NB4 (cell line): ENCODE results near the gene CIB4.
"Not testable (repeated sequence)": the region's sequence is repeated elsewhere in the genome, so short reads cannot be mapped to it uniquely, and the experiment has no call there.

Experiments
- MYC ChIP-seq: IDR thresholded peaks from 2 replicates; pipeline ENCODE4 v1.6.1; 2011; ENCODE audit warnings: low read depth, low read length
- POLR2A ChIP-seq: IDR thresholded peaks from 2 replicates; pipeline ENCODE4 v1.6.1; 2011; ENCODE audit warnings: mild to moderate bottlenecking; ENCODE audit not compliant: insufficient read length; ENCODE audit errors: extremely low read depth
- TF ChIP-seq, protein P1 (sequence below): IDR thresholded peaks from one replicate; pipeline ENCODE4 v1.5.1; 2012; ENCODE audit warnings: low read depth, low read length
- TF ChIP-seq, protein P2 (sequence below): IDR thresholded peaks from 2 replicates; pipeline ENCODE4 v1.6.1; 2011; ENCODE audit warnings: low read depth, low read length

DNA sequence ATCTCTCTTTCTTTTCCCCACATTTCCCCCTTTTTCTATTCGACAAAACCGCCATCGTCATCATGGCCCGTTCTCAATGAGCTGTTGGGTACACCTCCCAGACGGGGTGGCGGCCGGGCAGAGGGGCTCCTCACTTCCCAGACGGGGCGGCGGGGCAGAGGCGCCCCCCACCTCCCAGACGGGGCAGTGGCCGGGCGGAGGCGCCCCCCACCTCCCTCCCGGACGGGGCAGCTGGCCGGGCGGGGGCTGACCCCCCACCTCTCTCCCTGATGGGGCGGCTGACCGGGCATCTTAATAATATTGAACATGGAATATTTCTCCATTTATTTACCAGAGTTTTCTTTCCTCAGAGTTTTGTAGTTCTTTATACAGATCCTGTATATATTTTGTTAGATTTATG, 24.1 kb upstream of the CIB4 start:
- TF ChIP-seq, protein P1, sequence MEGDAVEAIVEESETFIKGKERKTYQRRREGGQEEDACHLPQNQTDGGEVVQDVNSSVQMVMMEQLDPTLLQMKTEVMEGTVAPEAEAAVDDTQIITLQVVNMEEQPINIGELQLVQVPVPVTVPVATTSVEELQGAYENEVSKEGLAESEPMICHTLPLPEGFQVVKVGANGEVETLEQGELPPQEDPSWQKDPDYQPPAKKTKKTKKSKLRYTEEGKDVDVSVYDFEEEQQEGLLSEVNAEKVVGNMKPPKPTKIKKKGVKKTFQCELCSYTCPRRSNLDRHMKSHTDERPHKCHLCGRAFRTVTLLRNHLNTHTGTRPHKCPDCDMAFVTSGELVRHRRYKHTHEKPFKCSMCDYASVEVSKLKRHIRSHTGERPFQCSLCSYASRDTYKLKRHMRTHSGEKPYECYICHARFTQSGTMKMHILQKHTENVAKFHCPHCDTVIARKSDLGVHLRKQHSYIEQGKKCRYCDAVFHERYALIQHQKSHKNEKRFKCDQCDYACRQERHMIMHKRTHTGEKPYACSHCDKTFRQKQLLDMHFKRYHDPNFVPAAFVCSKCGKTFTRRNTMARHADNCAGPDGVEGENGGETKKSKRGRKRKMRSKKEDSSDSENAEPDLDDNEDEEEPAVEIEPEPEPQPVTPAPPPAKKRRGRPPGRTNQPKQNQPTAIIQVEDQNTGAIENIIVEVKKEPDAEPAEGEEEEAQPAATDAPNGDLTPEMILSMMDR: not testable (repeated sequence)
- TF ChIP-seq POLR2A, MYC: not testable (repeated sequence)
- TF ChIP-seq, protein P2, sequence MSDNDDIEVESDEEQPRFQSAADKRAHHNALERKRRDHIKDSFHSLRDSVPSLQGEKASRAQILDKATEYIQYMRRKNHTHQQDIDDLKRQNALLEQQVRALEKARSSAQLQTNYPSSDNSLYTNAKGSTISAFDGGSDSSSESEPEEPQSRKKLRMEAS: not testable (repeated sequence)
